Measurements from ENCODE around the gene DDN. TPM values are rescaled to one million over a fixed set of nuclear protein-coding genes. Genes with fewer than 3 reads are reported as not detected.

DDN gene
- total and polyA plus RNA-seq, 10 of the 15 experiments (the other 5 are each of a cell fraction or from before 2014, with no cell fraction given), result 0.10 to 13.4 (median 3.7) TPM

DNA sequence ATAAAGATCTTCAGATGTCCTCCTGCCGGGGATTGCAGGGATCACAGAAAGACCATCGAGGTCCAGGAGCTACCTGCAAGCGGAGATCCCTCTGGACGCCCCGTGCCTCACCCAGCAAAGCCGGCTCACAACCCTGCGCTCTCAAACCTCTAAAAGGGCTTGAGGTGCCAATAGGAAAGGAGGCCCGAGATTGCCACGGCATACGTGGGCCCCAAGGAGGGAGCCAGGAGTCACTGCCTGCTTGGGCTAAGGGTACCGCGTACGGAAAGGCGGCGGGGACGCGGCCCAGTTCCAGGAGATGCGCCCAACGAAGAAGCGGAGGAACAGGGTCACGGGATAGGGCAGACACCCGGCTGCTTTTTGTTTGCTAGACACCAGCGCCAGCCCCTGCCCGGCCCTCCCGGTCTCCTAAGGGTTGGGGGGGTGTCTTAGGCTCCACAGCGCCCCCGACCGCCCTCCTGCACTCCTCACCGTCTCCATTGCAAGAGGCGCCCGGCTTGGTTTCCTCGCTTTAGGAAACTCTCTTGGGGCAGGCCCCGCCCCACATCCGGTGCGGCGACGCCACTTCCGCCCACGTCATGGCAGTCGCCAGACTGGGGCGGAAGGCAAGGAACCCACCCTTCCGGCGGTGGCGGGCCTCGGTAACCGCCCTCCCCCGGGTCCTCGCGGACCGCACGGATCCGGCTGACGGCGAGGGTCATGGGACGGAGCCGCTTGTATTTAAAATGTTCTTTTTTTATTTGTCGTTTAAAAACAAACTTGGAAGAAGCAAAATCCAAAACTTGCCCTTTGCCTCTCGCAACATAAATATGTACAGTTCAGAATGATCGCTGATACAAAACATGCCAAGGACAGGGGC is 19.3 kb upstream of the DDN start, which contains the start of gene PRKAG1 (continued):
- TF ChIP-seq, protein P1, sequence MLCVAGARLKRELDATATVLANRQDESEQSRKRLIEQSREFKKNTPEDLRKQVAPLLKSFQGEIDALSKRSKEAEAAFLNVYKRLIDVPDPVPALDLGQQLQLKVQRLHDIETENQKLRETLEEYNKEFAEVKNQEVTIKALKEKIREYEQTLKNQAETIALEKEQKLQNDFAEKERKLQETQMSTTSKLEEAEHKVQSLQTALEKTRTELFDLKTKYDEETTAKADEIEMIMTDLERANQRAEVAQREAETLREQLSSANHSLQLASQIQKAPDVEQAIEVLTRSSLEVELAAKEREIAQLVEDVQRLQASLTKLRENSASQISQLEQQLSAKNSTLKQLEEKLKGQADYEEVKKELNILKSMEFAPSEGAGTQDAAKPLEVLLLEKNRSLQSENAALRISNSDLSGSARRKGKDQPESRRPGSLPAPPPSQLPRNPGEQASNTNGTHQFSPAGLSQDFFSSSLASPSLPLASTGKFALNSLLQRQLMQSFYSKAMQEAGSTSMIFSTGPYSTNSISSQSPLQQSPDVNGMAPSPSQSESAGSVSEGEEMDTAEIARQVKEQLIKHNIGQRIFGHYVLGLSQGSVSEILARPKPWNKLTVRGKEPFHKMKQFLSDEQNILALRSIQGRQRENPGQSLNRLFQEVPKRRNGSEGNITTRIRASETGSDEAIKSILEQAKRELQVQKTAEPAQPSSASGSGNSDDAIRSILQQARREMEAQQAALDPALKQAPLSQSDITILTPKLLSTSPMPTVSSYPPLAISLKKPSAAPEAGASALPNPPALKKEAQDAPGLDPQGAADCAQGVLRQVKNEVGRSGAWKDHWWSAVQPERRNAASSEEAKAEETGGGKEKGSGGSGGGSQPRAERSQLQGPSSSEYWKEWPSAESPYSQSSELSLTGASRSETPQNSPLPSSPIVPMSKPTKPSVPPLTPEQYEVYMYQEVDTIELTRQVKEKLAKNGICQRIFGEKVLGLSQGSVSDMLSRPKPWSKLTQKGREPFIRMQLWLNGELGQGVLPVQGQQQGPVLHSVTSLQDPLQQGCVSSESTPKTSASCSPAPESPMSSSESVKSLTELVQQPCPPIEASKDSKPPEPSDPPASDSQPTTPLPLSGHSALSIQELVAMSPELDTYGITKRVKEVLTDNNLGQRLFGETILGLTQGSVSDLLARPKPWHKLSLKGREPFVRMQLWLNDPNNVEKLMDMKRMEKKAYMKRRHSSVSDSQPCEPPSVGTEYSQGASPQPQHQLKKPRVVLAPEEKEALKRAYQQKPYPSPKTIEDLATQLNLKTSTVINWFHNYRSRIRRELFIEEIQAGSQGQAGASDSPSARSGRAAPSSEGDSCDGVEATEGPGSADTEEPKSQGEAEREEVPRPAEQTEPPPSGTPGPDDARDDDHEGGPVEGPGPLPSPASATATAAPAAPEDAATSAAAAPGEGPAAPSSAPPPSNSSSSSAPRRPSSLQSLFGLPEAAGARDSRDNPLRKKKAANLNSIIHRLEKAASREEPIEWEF (IDR thresholded peaks at IDR 0.05; ENCODE audit: insufficient replicate concordance, low read depth, low read length), result no peak
- TF ChIP-seq, protein P2, sequence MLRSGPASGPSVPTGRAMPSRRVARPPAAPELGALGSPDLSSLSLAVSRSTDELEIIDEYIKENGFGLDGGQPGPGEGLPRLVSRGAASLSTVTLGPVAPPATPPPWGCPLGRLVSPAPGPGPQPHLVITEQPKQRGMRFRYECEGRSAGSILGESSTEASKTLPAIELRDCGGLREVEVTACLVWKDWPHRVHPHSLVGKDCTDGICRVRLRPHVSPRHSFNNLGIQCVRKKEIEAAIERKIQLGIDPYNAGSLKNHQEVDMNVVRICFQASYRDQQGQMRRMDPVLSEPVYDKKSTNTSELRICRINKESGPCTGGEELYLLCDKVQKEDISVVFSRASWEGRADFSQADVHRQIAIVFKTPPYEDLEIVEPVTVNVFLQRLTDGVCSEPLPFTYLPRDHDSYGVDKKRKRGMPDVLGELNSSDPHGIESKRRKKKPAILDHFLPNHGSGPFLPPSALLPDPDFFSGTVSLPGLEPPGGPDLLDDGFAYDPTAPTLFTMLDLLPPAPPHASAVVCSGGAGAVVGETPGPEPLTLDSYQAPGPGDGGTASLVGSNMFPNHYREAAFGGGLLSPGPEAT (IDR thresholded peaks at IDR 0.05; ENCODE audit: low read depth), result peak; percentile 67
- TF ChIP-seq SPI1 (IDR thresholded peaks at IDR 0.05; ENCODE audit: borderline replicate concordance, insufficient read depth, low read depth, low read length), result peak; percentile 50
- peak; percentile 96 for TF ChIP-seq CREB1 (IDR thresholded peaks at IDR 0.05; ENCODE audit: low read depth)
- TF ChIP-seq, protein P3, sequence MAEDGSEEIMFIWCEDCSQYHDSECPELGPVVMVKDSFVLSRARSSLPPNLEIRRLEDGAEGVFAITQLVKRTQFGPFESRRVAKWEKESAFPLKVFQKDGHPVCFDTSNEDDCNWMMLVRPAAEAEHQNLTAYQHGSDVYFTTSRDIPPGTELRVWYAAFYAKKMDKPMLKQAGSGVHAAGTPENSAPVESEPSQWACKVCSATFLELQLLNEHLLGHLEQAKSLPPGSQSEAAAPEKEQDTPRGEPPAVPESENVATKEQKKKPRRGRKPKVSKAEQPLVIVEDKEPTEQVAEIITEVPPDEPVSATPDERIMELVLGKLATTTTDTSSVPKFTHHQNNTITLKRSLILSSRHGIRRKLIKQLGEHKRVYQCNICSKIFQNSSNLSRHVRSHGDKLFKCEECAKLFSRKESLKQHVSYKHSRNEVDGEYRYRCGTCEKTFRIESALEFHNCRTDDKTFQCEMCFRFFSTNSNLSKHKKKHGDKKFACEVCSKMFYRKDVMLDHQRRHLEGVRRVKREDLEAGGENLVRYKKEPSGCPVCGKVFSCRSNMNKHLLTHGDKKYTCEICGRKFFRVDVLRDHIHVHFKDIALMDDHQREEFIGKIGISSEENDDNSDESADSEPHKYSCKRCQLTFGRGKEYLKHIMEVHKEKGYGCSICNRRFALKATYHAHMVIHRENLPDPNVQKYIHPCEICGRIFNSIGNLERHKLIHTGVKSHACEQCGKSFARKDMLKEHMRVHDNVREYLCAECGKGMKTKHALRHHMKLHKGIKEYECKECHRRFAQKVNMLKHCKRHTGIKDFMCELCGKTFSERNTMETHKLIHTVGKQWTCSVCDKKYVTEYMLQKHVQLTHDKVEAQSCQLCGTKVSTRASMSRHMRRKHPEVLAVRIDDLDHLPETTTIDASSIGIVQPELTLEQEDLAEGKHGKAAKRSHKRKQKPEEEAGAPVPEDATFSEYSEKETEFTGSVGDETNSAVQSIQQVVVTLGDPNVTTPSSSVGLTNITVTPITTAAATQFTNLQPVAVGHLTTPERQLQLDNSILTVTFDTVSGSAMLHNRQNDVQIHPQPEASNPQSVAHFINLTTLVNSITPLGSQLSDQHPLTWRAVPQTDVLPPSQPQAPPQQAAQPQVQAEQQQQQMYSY (CRISPR knock-in tag; IDR thresholded peaks at IDR 0.05), result no peak
- TF ChIP-seq KLF5 (IDR thresholded peaks at IDR 0.05; ENCODE audit: partially characterized antibody), result no peak
- TF ChIP-seq SP1 (IDR thresholded peaks at IDR 0.05; ENCODE audit: low read depth, low read length), result no peak
- peak; percentile 90 for TF ChIP-seq POLR2A (IDR thresholded peaks at IDR 0.05; ENCODE audit: low read depth, low read length)
- TF ChIP-seq POLR2AphosphoS2 (IDR thresholded peaks at IDR 0.05; ENCODE audit: low read depth, low read length), result peak; percentile 97
- peak; percentile 18; the same call in 1 of the 2 replicates for TF ChIP-seq SMC3 (IDR thresholded peaks at IDR 0.05; ENCODE audit: borderline replicate concordance, low read length)
- TF ChIP-seq, protein P4, sequence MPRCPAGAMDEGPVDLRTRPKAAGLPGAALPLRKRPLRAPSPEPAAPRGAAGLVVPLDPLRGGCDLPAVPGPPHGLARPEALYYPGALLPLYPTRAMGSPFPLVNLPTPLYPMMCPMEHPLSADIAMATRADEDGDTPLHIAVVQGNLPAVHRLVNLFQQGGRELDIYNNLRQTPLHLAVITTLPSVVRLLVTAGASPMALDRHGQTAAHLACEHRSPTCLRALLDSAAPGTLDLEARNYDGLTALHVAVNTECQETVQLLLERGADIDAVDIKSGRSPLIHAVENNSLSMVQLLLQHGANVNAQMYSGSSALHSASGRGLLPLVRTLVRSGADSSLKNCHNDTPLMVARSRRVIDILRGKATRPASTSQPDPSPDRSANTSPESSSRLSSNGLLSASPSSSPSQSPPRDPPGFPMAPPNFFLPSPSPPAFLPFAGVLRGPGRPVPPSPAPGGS (IDR thresholded peaks at IDR 0.05; ENCODE audit: borderline replicate concordance, insufficient read depth, low read depth, low read length, poor library complexity, severe bottlenecking), result peak; percentile 74
- TF ChIP-seq CHD1 (IDR thresholded peaks at IDR 0.05; ENCODE audit: low read depth, low read length), result no peak
- peak; percentile 95 for TF ChIP-seq CREM (IDR thresholded peaks at IDR 0.05; ENCODE audit: low read depth)

All from GM12878 (cell line).